HEK293 (cell line): Measurements from ENCODE around the gene FRAS1.

Experiments used
- BCL11A ChIP-seq: fragments of 450-650 bp; formaldehyde crosslinking; IDR thresholded peaks from 2 replicates; pipeline ENCODE4 v1.5.1; 2016; ENCODE audit warnings: low read depth, missing biosample characterization, missing genetic modification characterization
- SCRT2 ChIP-seq: fragments of 450-650 bp; formaldehyde crosslinking; IDR thresholded peaks from 2 replicates; pipeline ENCODE4 v1.5.1; 2016; ENCODE audit warnings: missing biosample characterization, missing genetic modification characterization
- ZBTB1 ChIP-seq: fragments of 450-650 bp; formaldehyde crosslinking; IDR thresholded peaks from 2 replicates; pipeline ENCODE4 v1.5.1; 2016; ENCODE audit warnings: missing biosample characterization, missing genetic modification characterization
- ZNF140 ChIP-seq: fragments of 450-650 bp; formaldehyde crosslinking; IDR thresholded peaks from 2 replicates; pipeline ENCODE4 v1.5.1; 2016; ENCODE audit warnings: missing biosample characterization, missing genetic modification characterization
- TF ChIP-seq, protein P1 (sequence below): fragments of 450-650 bp; formaldehyde crosslinking; IDR thresholded peaks from 2 replicates; pipeline ENCODE4 v1.5.1; 2016; ENCODE audit warnings: missing biosample characterization, missing genetic modification characterization, low read depth
- TF ChIP-seq, protein P2 (sequence below): fragments of 450-650 bp; formaldehyde crosslinking; IDR thresholded peaks from 2 replicates; pipeline ENCODE4 v1.5.1; 2016; ENCODE audit warnings: missing biosample characterization, missing genetic modification characterization
- TF ChIP-seq, protein P3 (sequence below): fragments of 450-650 bp; formaldehyde crosslinking; IDR thresholded peaks from 2 replicates; pipeline ENCODE4 v1.5.1; 2016; ENCODE audit warnings: missing biosample characterization, missing genetic modification characterization

DNA sequence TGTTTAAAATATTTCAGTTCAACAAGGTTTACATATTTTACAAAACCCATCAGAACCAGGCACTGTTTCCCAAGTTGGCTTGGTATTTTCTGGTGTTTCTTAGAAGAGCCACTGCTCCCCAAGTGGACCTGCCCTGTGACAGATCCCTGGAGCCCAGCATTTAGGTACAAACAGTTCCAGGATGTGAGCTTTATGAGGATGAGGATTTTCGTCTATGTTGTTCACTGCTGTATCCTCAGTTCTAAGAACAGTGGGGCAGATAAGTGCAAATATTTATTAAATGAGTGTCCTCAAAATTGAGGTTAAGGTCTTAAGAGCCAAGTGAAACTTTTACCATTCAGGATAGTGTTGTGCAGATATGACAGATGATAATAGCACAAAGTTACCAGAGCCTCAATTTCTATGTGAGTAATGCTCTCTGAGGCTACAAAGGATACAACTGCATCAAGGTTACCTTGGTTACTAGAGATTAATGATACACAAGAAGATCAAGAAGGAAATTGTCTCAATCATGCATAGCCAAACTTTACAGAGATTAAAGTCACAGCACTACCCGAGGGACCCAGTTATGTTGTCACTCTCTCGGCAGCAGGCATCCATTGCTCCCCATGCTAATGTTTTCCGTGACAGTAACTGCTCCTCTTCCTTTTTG lies 531.9 kb downstream of the FRAS1 start:
- TF ChIP-seq, protein P1, sequence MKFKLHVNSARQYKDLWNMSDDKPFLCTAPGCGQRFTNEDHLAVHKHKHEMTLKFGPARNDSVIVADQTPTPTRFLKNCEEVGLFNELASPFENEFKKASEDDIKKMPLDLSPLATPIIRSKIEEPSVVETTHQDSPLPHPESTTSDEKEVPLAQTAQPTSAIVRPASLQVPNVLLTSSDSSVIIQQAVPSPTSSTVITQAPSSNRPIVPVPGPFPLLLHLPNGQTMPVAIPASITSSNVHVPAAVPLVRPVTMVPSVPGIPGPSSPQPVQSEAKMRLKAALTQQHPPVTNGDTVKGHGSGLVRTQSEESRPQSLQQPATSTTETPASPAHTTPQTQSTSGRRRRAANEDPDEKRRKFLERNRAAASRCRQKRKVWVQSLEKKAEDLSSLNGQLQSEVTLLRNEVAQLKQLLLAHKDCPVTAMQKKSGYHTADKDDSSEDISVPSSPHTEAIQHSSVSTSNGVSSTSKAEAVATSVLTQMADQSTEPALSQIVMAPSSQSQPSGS (tag by site-specific recombination) = no peak
- TF ChIP-seq, protein P2, sequence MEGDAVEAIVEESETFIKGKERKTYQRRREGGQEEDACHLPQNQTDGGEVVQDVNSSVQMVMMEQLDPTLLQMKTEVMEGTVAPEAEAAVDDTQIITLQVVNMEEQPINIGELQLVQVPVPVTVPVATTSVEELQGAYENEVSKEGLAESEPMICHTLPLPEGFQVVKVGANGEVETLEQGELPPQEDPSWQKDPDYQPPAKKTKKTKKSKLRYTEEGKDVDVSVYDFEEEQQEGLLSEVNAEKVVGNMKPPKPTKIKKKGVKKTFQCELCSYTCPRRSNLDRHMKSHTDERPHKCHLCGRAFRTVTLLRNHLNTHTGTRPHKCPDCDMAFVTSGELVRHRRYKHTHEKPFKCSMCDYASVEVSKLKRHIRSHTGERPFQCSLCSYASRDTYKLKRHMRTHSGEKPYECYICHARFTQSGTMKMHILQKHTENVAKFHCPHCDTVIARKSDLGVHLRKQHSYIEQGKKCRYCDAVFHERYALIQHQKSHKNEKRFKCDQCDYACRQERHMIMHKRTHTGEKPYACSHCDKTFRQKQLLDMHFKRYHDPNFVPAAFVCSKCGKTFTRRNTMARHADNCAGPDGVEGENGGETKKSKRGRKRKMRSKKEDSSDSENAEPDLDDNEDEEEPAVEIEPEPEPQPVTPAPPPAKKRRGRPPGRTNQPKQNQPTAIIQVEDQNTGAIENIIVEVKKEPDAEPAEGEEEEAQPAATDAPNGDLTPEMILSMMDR (tag by site-specific recombination) = no peak
- no peak for TF ChIP-seq BCL11A (tag by site-specific recombination)
- TF ChIP-seq, protein P3, sequence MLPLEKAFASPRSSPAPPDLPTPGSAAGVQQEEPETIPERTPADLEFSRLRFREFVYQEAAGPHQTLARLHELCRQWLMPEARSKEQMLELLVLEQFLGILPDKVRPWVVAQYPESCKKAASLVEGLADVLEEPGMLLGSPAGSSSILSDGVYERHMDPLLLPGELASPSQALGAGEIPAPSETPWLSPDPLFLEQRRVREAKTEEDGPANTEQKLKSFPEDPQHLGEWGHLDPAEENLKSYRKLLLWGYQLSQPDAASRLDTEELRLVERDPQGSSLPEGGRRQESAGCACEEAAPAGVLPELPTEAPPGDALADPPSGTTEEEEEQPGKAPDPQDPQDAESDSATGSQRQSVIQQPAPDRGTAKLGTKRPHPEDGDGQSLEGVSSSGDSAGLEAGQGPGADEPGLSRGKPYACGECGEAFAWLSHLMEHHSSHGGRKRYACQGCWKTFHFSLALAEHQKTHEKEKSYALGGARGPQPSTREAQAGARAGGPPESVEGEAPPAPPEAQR (tag by site-specific recombination) = no peak
- TF ChIP-seq SCRT2 (tag by site-specific recombination) = no peak
- no peak for TF ChIP-seq ZBTB1 (tag by site-specific recombination)
- no peak for TF ChIP-seq ZNF140 (tag by site-specific recombination)
